ENCODE results near the gene GALNT15.
A peak's percentile ranks its signal among the peaks of the same experiment; 100 is the strongest.

Gene GALNT15

DNA sequence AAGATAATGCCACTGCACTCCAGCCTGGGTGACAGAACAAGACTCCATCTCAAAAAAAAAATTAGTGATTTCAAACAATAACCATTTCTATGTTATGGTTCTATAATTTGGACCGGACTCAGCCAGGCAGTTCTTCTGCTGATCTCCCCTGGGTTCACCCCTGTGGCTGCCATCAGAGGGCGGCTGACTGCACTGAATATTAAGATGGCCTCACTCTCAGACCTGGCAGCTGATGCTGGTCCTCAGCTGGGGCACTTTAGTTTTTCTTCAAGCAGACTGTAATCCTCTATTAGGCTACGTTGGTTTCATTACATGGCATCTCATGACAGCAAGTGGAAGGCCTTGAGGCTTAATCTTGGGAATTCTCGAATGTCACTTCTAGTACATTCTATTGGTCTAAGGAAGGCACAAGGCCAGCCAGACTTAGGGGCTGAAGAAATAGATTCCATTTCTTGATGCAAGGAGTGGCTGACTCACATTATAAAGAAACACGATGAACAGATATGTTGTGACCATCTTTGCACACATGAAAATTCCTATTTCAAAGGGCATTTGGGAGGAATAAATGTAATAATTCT, 12.8 kb downstream of the GALNT15 start:
- no peak for DNase-seq (ENCODE audit: low read depth in 2 of 2)

DNA sequence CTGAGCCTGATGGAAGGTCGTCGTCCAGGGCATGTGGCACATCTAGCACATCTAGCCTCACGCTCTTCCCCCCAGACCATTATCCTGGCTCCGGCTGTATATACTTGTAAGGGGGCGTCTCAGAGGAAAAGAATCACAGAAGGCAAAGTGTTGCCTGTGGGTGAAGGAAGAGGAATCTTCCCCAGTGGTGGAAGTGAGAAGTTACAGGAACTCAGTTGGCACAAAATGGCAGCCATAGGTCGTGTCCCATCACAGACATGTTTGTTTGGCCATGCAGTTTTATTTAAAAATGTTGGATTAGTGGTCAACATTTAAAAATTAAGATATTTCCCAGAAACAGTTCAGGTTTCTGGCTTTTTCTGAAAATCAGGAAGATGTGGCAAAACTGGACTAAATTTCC, 13.6 kb downstream of the GALNT15 start:
- DNase-seq (ENCODE audit: low read depth in 2 of 2) = no peak

DNA sequence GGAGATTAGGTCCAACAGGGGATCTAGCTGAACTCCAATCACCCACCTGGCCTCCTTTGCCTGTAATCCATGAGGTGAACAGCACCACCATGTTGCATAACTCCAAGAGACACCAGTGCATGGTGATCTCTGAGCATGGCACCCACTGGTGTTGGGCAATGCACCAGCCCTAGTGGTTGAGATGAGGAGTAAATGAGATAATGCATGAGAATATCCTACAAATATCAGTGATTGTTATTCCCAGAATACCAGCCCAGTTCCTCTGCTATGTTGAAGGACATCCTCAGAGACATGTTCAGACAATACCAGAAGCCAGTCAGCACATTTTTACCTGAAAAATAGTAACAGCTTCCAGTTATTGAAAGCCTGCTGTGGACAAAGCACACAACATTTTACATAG, 14.7 kb downstream of the GALNT15 start:
- DNase-seq (ENCODE audit: low read depth in 2 of 2) = no peak

DNA sequence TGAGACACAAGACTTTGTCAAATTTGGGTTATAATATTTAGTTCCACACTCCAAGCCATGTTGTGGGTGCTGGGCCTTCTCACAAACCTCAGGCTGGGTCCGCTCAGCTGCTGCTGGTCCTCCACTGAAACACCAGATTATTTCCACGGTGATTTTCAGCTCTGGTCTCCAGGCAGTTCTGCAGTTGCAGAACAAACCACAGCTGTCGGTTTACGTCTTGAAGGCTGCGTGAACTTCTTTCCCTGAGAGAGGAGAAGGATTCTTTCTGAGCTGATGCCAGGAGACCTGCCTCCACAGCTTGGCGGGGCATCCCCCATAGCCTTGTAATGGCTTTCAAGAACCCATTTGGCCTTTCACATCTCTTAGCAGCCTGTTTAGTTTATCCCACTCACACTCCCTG, 16.2 kb downstream of the GALNT15 start:
- DNase-seq (ENCODE audit: low read depth in 2 of 2) = no peak

DNA sequence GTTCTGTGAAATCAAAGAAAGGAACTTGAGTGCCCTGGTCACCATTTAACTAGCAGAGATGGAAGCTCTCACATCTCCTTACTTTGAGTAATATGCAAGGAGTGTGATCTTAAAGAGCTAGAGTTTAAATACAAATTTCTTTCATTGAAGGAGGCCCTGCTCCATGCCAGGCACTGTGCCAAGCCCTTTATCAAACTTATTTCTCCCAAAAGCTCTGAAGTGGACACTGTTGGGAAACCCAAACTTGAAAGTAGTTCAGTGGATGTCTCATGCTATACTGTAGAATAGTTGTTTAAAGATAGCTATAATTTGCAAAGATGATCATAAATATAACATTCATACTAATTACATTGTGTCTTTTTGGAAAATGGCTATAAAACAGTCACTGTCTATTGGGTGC, 17.1 kb downstream of the GALNT15 start:
- no peak for DNase-seq (ENCODE audit: low read depth in 2 of 2)

DNA sequence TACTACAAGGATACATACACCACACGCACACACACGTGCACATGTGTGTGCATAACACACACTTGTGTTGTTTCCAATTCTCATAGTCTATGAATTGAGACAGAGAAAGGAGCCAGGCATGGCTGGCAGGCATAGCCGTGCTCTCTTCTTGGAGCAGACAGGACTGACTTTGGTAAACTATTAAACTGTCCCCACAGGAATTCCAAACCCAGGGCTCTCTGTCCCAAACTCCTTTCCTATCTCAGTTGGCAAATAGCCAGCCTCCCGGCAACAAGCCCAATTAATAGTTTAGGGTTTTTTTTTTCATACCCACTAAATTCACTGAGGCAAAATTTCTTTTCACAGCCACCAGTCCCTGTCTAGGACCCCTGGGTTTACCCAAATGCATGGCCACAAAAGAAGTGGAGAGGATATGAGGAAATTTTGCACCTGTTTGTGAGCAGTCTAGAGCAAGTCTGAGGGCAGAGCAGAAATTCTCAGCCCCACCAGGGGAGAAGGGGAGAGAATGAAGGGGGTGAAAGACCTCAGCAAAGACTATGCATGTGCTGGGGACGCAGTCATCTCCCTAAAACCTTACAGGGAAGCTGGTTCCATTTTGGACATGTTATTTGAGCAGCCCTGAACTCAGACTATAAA, 17.8 kb downstream of the GALNT15 start:
- DNase-seq (ENCODE audit: low read depth in 2 of 2) = no peak

DNA sequence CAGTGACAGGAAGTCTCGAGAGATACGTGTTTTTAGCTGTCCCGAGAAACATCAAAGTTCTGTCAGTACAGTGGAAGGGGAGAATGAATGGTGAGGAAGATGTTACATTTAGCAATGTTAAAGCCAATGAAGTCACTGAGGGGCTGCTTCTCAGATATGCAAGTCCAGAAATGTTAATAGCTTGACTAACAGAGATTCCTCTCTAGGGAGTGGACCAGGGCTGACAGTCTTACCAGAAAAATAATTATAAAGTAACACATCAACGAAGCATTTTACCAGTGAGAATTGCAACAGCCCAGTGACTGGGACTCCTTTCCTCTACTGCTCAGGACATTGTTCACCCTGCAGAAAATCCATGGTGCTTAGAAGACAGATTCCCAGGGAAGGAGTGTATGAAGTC, 23.9 kb downstream of the GALNT15 start:
- no peak for DNase-seq (ENCODE audit: low read depth in 2 of 2)

DNA sequence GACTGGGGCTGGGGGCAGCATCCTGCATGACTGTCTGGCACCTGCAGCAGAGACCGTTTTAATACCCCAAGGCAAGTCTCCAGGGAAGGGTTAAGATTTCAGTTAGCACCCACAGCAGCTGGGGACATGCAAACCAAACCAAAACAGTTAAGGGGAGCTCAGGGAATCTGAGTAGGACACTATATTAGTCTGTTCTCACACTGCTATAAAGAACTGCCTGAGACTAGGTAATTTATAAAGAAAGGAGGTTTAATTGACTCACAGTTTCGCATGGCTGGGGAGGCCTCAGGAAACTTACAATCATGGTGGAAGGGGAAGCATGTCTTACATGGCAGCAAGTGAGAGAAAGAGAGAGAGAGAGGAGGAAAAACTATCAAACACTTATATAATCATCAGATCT, 25.3 kb downstream of the GALNT15 start:
- DNase-seq (ENCODE audit: low read depth in 2 of 2) = no peak

DNA sequence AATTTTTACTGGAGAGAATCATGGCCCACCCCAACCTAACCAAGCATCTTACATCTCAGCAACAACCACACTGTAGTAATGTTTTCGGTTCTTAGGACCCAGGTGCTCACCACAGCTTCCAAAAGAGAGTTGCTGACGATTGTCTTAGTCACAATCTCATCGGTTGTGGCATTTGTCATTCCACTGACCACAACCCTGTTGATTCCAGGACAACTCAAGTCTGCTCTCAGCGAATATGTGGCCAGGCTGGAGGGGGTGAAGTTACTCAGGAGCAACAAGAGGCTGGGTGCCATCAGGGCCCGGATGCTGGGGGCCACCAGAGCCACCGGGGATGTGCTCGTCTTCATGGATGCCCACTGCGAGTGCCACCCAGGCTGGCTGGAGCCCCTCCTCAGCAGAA, 25.9 kb downstream of the GALNT15 start:
- DNase-seq (ENCODE audit: low read depth in 2 of 2) = peak; percentile 7 to 23

DNA sequence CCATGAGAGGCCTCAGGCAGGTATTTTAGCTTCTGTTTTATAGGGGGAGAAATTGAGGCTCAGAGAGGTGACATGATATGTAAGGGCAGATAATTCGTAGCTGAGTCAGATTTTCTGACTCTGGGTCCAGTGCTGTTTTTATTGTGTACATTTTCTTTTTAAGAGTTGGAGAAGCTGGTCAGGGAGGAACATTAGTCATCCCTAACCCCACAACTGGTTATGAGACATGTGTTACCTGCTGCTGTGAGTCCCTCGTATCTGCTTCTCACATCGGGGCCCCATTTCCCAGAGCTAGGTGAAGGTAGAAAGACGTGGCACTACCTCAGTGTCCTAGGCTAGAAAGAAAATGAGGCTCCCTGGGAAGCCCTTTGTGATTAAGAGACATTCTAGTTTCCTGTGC, 28.6 kb downstream of the GALNT15 start:
- no peak for DNase-seq (ENCODE audit: low read depth in 2 of 2)

DNA sequence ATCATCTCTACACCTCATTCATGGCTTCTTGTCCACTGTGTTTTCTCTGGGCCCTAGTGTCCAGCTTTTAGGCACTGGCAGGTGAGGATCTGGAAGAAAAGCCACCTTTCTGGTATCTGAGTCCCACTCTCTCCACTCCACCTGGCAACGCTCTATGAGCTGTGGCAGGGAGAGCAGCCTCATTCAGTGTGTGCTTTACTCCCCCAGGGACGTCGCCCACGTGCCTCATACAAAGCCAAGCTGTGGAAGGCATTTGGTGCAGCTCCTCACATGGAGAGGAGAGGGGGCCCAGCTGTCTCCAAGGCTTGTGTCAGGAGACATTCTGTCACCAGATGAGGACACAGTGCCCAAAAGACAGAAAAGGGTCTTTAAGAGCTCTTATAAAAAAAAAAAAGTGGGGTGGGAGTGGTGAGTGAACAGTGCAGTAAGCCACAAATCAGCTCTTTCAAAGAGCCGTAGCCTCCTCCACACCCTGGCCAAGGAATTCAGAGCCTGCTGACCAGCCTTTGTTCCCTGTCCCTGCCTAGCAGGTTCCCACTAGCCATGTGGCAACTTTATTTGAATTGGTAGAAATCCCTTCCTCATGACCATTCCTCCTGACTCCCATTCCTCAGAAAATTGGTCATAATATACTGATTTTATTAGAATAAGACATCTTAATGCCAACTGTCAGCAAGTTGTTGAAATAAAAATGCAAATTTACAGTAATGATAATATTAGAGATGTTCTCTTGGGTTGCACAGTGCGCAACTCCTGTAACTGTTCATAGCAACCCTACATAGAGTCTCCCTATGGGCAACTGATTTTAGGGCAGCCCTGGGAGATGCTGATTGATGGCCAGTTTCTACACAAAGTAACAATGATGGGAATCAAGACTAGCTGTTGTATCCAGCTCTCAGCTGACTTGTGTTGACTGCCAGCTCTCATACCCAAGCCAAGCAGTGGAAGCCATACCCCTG, 29.5 kb downstream of the GALNT15 start:
- DNase-seq (ENCODE audit: low read depth in 2 of 2) = no peak

DNA sequence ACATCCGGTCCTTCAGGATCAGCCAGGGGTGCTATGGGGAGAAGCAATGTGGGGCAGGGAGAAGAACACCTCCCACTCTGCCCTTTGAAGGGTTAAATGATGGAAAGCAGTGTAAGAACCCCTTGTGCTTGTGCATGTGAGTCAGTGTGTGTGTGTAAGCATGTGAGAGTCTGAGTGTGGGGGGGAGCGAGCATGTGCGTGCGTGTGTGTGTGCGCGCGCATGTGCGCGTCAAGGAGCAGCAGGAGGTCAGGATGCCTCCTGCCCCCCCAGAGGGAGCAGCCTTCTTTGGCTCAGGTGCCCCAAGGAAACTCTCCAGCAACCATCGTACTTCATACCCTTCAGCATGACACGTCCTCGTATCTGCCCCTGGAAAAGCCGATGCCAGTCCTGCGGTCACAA, 30.3 kb downstream of the GALNT15 start:
- DNase-seq (ENCODE audit: low read depth in 2 of 2) = no peak

DNA sequence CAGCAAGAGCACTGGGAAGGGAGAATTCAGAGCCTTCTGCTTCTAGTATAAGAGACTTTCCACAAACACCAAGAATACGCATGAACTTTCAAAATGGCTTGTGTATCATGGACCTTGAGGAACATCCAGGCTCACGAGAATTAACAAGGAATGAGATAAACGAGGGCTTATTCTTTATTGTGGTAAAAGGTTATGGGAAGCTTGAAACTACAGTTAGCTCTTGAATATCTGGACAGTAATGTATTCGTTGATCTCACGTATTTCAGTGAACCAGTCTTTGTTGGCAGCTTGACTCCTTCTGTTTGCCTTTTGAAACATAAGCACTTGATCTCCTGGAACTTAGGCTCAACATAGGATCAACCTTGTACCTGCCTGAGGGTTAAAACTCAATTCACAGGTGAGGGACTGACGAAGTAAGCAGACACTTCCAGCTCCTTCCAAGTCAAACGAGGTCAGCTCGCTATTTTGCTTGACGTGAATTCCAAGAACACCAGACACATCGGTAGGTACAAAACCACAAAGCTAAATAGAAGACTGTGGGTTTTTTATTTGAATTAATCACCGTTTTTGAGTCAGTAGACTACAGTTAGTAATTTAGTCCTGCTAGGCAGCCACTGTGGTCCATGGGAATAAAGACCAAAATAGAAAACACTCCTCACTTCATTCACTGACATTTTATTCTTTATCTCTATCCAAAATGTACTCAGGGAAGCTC, 30.8 kb downstream of the GALNT15 start:
- no peak for DNase-seq (ENCODE audit: low read depth in 2 of 2)

DNA sequence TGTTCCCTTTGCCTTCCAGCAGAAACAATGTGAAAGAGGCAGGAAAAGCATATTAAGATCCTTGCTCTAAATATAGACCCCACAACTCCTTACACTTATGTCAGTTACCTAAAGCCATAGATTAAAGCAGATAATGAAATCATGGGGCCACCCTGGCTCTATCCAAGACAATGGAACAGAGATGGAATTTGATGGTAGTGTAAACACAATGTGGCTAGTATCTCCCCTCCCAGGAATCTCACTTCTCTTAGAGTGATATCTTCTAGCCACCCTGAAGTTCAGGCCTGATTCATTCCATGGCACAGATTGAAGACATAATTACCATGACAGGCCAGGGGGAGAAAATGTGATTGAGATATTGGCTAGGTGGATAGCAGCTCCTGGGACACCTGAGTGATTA, 32.6 kb downstream of the GALNT15 start:
- no peak for DNase-seq (ENCODE audit: low read depth in 2 of 2)

DNA sequence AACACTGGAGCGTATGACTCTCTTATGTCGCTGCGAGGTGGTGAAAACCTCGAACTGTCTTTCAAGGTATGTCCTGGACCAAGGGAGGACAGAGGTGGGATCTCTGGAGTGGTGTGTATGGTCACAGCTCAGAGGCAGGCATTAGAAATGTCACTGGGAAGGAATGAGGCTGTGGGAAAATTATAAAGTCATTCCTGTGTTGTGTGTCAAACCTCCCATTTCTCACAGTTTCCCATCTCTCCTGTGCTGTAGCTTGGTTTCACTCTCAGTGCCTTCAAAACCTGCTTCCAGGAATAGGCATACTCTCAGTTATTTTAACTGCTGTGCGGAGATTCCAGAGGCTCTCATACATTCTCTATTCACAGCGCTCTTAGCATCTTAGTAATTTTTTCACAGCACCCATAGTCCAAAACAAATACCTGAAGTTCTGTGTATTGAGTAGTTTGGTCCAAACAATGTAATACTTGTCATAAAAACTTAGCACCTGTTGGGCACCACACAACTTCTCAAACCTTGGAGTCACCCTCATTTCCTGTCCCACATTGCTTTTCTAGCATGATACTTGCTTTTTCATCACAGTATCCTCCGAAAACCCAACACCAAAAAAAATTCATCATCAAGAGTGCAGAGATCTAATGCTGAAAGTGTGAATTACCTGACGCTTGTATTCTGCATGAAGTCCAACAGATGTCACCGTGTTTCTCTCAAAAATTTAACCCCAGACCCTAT, 36.9 kb downstream of the GALNT15 start:
- no peak for DNase-seq (ENCODE audit: low read depth in 2 of 2)

DNA sequence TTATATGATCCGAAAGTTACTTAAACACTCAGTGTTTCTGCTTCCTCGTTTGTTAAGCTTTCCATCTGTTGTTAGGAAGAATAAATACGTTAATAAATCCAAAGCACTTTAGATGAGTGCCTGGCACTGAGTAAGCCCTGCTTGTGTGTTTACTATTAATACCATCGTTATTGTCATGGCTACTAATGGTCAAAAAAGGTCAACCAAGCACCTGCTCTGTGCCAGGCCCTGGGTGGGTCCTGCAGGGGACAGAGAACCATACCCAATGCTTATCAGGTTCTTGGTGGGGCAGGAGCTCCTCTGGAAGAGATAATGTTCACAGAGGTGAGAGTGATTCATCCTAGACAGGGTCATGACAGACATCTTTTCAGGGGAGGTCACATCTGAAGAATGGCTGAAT, 39.9 kb downstream of the GALNT15 start:
- DNase-seq (ENCODE audit: low read depth in 2 of 2) = no peak

DNA sequence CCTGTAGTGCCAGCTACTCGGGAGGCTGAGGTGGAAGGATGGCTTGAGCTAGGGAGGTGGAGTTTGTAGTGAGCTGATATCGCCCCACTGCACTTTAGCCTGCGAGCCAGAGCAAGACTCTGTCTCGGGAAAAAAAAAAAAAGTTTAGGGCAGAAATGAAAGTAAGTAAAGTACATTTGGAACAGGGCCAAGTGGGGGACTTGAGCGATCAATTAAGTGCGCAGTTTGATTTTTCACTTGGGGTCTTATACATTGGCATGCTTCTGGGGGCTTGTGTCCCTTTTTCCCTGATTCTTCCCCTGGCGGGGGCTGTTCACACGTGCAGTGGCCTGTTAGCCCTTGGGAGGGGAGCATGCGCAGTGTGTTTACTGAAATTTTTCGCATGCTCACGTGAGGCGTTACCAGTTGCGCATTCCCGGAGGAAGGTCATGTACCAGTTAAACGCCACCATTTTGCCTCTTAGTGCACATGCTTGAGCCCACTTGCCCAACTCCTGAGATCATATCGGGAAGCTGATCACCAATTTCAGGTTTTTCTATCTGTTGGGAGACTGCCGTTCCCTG, 42.0 kb downstream of the GALNT15 start:
- no peak for DNase-seq (ENCODE audit: low read depth in 2 of 2)

DNA sequence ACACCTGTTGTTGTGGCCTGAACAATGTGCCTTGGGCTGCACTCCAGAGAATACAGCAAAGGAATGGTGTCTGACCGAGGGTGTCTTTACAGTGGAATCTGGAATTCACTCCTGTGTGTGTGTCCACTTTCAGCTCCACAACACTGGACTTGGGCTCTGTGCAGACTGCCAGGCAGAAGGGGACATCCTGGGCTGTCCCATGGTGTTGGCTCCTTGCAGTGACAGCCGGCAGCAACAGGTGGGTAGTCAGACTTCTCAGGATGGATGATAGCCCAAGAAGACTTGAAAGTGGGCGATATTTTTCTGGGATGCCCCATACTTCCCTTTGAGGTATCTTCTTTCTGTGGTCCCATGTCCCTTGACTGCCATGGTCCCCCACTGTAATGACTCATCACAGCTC, 45.3 kb downstream of the GALNT15 start:
- DNase-seq (ENCODE audit: low read depth in 2 of 2) = no peak

DNA sequence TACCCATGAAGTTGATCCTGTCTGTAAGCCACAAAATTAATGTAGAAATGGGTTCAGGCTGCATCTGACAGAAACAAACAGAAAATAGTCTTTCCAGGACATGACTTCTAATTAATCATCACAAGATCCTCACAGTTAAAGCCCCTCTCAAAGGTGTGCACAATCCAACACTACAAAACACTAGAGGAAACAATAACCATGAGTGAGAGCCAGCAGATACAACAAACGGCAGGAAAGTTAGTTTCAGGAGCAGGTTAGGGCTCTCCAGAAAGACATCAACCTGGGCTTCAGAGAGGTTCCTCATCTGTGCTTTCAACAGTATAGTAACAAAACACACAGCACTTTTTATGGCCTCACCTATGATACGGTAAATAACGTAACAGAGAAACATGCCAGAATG, 47.5 kb downstream of the GALNT15 start:
- DNase-seq (ENCODE audit: low read depth in 2 of 2) = no peak

DNA sequence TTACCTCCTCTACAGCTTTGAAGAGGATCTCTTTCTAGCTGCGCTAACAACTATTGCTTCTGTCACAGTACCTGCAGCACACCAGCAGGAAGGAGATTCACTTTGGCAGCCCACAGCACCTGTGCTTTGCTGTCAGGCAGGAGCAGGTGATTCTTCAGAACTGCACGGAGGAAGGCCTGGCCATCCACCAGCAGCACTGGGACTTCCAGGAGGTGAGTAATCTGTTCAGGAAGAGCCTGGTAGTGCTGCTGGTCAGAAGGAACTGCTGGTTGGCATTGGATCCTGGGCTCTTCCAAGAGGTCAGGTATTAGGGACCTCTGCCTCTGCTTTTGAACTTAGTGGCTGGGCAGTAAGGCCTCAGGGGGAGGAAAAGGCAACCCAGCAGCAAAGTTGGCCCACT, 48.1 kb downstream of the GALNT15 start:
- DNase-seq (ENCODE audit: low read depth in 2 of 2) = no peak

DNA sequence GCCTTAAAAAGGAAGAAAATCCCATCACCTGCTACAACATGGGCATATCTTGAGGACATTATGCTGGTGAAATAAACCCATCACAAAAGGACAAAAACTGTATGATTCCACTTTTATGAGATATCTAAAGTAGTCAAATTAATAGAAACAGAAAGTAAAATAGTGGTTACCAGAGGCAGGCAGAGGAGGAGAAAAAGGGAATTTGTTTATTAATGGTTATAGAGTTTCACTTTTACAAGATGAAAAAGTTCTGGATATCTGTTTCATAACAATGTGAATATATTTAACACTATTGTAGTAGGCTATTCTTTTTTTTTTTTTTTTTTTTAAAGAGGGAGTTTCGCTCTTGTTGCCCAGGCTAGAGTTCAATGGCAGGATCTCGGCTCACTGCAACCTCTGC, 49.8 kb downstream of the GALNT15 start:
- DNase-seq (ENCODE audit: low read depth in 2 of 2) = no peak

Data from stimulated activated CD4-positive, alpha-beta T cell treated with anti-CD3 and anti-CD28 coated beads, Interleukin-4, amount 100 ng/mL, for 48 hours (primary cell).